GM20431 (cell line): ENCODE results near the gene HUWE1.

ENCODE experiments used
- in situ Hi-C: fragments of 300-500 bp; cut with MseI, MboI; formaldehyde crosslinking; loops from one replicate; pipeline ENCODE4 v1.15.0; 2020; ENCODE audit warnings: low sequenced_read_pairs; ENCODE audit not compliant: unreplicated experiment

HUWE1 gene

DNA sequence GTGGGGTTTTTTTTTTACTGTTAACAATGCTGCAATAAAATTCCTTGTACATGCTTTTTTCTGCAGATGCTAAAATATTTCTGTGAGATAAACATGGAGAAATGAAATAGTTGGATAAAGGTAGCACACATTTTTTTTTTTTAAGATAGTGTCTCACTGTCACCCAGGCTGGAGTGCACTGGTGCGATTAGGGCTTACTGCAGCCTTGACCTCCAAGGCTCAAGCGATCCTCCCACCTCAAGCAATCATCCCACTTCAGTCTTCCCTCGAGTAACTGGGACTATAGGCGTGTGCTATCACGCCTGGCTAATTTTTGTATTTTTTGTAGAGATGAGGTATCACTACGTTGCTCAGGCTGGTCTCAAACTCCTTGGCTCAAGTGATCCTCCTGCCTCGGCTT, 1.8 kb upstream of the HUWE1 start:
- in situ Hi-C loops = loop anchor here (25.0 kb wide), 1 partner anchor 149 kb away; no protein-coding TSS in a partner anchor

DNA sequence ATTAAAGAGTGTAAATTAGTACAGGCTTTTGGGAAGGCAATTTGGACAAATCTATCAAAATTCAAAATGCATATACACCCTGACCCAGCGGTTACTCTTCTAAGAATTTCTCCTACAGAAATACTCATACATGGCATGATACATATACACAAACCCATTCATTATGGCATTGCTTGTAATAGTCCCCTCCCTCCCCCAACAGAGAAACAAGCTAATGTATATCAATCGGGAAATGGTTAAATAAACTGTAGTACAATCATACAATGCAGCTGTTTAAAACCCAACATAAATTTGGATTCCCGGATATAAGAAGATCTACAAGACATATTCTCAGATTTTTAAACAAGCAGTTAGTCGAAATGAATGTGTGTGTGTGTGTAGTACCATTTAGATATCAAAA, 808 bp downstream of the HUWE1 start:
- in situ Hi-C loops = loop anchor here (25.0 kb wide), 1 partner anchor 152 kb away; no protein-coding TSS in a partner anchor

DNA sequence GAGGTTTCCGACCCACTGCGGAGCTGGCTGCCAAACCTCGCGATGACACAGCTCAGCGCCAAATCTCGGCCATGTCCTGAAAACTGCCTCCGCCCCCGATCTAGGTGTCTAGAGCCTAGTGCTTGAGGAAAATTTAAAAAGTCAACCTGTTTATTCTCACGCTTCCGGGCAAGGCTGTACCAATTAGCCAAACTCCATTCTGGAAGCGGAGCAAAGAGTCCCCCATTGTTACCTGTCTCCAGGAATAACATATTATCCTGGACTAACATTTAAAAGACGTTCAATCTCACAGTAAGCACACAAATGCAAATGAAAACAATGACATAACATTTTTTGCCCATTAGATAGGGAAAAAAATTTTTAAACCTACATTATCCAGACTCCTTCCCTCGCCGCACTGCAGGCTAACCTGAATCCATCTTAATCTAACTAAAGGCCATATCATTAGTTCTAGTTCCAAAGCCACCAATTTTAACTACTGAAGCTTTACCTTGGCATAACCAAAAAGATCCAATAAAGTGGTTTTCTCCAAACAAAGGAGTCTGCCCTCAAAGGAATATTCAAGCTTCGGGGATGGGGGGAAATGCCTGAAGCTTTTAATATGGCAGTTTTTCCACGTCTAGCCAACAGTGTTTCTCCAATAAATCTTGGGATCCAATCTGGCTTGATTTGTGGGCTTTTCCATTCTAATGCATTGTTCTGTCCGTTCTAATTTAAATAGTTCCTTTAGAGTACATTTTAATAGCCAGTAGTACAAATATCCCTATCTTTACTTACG, 1.9 kb downstream of the HUWE1 start:
- in situ Hi-C loops = loop anchor here (25.0 kb wide), 1 partner anchor 153 kb away; no protein-coding TSS in a partner anchor

DNA sequence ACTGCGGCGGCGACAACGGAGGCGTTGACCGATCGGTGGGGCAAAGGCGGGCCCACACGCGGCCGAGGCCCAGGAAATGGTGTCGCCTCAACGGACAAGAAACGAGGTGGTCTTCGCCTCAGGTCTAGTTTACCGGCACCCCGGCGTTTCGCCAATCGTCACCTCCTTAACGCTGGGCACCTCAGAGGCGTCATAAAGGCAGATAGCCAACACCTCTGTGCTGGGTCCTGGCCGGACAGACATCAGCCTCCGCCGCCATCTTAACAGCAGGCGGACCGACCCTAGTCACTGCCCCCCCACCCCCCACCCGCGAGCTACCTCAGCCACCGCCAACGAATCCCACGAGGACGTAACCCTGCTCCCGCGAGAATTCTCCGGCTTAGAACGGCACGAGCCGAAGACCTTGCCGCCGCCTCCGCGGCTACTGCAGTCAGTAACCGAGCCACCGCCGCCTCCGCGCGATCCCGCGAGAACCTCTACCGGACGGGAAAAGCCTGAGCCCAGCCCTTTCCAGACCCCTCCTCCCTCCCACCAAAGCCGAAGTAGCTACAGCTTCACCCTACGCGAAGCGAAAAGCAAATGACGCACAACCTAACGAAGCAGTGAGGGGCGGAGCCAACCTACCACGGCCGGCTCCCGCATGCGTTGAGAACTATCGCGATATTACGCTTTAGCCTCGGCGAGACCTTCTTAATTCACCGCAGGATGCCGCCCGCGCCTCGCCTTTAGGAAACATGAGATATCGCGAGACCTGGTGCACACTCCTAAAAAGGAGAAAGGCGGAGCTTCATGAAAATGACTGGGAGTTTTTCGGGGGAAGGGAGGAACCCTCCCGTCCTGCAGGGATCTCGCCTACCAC, 2.7 kb downstream of the HUWE1 start:
- in situ Hi-C loops = loop anchor here (25.0 kb wide), 1 partner anchor 154 kb away; no protein-coding TSS in a partner anchor

DNA sequence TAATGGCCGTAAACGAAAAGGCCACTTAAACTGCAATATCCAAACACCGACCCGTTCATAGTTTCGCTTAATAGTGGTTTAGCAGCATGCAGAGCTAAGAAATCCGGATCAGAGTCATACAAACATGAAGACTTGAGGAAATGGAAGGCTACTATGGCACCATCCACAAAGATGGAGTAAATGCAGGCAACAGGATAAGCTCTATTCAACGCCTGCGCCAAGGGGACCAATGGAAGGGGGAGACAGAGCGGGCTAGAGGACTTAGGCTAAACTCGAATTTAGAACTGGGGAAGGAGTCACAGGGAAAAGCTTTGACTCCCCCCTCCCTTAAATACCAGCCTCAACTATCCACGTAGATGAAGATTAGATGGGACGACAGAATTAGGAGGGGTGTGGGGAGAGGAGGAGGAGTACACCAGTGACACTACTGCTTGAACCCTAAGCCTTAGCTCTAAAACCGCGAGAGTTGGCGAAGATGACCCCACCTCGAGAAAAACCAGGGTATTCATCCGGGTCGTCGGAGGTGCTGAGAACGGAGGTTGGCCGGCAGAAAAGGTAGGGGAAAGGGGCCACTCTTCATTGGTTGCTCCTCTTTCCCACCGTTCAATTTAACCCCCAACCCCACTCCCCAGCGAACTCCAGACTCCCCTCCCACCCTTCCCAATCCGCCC, 3.5 kb downstream of the HUWE1 start:
- in situ Hi-C loops = loop anchor here (25.0 kb wide), 1 partner anchor 154 kb away; no protein-coding TSS in a partner anchor

DNA sequence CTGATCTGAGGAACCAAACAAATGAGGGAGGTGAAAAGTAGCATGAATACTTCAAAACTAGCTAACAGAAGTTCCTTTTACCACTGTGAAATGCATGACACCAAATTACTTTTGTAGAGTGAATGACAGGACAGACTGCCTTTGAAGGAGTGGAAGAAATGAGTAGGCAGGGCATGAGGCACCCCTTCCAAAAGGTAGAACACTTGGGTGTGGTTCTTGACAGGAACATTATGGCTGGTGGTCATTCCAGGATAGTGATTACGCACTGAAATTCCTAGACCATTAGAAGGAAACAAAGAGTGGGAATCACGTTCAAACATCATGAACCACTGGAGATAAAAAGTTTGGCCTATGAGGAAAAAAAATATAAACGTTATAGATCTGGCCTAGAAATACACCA, 4.9 kb downstream of the HUWE1 start:
- in situ Hi-C loops = loop anchor here (25.0 kb wide), 1 partner anchor 156 kb away; no protein-coding TSS in a partner anchor

DNA sequence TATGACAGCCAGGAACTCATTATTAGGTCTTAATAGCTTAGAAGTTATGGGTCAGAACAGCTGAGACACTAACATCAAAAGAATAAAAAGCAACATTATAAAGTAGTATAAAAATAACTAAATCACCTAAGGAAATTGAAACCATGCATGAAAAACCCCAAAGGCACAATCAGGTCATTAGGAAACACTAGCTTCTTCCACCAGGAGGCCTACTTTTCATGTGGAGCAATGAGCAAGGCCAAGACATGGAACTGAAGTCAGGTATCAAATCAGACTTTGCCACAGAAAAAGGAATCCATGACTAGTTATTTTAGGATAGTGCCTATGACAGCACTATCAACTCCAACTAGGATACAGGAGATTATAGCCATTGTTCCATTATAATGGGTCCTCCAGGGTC, 7.9 kb downstream of the HUWE1 start:
- in situ Hi-C loops = loop anchor here (25.0 kb wide), 1 partner anchor 159 kb away; no protein-coding TSS in a partner anchor

DNA sequence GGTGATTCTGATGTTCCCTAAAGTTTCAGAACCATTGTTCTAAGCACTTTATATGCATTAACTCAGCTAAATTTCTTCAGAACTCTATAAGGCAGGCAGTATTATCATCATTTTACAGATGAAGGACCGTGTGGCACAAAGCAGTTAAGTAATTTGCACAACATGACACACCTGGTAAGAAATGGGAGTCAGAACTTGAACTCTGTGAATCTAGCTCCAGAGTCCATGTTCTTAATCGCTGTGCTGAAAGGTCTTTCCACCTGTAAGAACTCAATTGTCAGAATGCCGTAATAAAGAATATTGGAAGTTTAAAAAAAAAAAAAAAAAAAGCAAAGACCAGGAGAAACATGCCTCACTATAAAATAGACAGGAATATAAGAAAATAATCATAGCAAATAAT, 9.2 kb downstream of the HUWE1 start:
- in situ Hi-C loops = loop anchor here (25.0 kb wide), 1 partner anchor 160 kb away; no protein-coding TSS in a partner anchor

DNA sequence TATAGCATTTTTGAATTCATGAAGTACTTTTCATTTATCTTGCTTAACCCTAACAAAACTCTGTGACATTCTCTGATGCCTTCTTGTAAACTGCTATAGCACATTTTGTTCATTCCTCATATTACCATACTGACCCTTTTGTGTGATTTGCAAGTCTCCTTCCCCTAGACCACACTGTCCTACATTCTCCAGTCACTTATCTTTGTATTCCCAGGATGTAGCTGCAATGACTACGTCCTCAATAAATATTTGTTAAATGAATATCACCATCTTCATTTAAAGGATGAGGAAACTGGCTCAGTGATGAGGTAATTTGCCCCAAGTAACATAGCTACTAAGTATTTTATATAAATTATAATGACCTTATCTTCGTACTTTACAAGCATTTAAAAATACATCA, 11.9 kb downstream of the HUWE1 start:
- in situ Hi-C loops = no loop called here

DNA sequence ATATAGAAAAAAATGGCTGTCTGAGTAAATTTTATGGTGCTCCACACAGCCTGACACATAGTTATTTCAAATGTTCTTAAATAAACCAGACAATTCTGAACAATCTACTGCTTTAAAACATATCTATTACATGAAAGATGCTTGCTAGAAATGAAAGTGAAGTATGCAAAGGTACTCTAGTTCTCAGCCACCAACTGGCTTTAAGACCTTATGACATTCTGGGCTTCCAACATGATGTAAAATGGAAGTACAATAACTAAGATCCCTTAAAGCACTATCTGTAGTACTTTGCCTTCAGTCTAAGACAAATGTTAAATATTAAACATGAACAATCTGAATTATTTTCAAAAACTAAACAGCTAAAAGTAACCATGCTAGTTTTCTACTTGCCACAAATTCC, 17.3 kb downstream of the HUWE1 start:
- in situ Hi-C loops = no loop called here

DNA sequence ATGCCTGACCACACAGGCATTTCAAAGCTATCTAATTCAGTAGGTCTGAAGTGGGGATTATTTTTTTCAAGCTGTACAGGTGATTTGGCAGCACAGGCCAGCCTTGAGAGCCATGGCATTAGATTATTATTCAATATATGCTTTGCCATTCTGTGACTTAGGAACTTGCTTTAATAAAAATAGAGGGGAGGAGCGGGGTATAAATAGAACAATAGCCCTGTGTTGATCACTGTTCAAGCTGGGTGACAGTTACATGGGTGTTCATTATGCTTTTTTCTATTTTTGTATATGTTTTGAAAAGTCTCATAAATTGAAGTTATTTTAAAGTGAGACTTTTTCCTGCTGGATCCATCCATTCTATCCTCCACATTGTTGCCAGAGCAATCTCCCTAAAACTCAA, 20.3 kb downstream of the HUWE1 start:
- in situ Hi-C loops = no loop called here

DNA sequence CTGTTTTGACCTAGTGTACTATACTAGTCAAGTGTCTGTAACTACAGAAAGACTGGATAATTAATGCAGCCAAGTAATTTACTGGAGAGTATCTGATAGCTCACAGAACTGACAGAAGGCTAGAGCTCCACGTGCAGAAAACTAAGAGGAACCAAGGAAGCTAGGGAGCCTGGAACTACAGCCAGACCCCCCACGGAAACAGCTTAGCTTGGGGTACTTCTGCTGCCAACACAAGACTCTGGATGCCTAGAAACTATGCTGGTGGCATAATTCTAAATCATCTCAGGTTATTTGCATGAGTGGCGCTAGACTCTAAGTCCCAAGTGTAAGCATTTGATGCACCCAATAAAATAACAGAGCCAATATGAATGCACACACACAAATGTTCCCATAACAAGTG, 26.5 kb downstream of the HUWE1 start:
- in situ Hi-C loops = no loop called here

DNA sequence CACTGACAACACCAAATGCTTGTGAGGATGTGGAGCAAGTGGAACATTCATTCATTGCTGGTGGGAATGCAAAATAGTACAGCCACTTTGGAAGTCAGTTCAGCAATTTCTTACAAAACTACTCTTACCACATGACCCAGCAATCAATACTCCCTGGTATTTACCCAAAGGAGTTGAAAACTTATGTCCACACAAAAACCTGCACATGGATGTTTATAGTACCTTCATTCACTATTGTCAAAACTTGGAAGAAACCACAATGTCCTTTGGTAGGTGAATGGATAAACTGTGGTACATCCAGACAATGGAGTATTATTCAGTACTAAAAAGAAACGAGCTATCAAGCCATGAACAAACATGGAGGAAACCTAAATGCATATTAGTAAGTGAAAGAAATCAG, 27.5 kb downstream of the HUWE1 start:
- in situ Hi-C loops = no loop called here

DNA sequence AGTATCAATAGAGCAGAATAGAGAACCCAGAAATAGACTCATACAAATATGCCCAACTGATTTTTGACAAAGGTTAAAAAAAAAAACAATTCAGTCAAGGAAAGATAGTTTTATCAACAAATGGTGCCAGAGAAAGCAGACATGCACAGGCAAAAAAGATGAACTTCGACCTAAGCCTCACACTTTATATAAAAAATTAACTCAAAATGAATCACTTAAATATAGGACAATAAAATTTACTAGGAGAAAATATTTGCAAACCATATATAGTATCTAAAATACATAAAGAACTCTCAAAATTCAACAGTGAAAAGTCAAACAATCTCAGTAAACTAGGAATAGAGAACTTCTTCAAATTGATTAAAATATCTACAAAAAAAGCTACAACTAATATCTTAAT, 29.7 kb downstream of the HUWE1 start:
- in situ Hi-C loops = no loop called here

DNA sequence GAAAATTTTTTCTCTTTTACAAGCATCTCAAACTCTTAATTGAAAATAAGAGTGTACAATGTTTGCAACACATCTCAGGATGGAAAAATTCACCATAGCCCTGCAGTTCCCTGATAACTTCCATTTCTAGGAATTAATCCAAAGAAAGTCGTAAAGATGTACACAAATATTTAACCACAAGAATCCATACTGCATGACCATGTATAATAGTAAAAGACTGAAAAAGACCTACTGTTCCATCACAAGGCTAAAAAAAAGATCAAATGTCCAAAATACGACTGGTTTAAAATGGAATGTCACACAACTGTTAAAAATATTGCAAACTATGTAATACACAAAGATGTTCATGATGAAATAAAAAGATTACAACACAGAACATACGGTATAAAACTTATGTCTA, 32.1 kb downstream of the HUWE1 start:
- in situ Hi-C loops = no loop called here

DNA sequence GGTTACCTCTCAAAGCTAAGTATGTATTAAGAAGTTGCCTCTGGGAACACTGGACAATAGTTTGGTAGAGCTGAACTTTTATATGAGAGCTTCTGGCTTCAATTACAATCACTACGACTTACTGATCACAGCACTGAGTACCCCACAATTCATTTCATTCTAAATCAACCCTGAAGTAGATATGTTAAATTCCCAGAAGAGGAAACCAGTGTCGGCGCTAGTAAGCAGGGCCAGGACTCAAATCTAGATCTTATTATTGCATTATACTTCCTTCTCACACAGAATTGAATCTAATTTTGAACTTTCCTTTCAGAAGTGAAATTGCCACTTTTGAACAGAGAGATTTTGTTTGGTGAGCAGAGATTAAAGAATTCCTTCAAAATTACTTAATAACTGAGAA, 41.8 kb downstream of the HUWE1 start:
- in situ Hi-C loops = no loop called here

DNA sequence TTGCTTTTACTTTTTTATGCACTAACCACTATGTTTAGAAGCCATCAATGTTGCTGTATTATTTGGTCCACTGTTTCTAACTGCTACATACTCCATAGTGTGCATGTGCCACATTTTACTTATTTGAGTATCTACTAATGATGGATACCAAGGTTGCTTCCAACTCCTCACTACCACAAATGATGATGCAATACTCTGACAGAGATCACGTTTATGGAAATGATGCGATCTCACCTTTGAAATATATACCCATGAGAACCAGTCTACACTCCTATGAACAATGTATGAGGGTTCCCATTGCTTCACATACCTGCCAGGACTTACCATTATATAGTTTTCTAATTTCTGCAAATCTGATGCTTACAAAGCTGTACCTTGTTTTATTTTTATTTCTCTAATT, 44.2 kb downstream of the HUWE1 start:
- in situ Hi-C loops = no loop called here

DNA sequence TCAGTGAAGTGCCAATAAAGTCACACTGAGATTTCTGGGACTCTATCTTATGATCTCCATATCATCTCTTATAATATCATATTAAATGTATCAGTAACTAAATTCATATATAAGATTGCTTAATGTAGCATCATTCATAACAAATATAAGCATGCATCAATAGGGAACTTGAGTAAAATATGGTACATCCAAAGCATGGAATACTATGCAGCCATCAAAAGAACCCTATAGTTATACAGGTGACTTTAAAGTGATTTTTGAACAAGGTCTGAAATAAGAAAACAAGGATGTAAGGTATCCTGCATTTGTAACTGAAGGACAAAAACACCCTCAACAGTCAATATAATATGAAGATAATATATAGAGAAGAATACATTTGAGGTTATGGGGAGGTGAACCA, 47.3 kb downstream of the HUWE1 start:
- in situ Hi-C loops = no loop called here

DNA sequence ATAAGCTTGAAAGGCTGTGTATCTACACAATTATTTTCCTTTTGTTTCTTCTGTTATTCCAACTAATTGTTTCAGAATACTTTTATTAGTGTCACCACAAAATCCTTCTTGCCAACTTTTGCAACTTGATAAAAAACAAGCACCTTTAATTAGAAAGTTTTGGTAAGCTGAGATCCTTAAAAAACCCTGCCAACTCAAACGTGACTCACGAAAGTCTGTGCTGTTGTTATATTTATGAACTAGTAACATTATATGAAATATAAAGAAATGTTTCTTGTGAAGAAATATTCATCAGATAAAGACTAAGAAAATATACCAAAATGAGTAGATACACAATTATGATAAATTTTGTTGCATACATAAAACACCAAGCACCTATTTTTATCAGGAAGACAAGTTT, 49.0 kb downstream of the HUWE1 start:
- in situ Hi-C loops = no loop called here

DNA sequence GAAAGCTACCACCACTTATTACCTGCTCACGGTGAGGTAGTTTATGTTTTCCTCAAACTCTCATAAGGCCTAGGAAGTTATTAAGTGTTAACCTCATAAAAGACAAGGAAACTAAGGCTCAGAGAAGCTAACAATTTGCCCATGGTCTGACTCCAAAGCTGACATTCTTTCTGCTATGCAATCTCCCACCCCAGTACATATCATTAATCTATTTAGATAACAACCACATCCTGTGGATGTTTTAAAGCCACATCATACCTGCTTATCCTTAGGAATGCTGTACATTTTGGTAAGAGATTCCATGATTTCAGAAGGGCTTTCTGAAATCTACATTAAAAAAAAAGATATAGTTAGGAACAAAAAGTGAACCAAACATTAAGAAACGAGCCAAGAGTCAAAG, 55.4 kb downstream of the HUWE1 start:
- in situ Hi-C loops = no loop called here
